Endothelial cell of hepatic sinusoid (primary cell): ENCODE data around the gene BASP1.

Experiments used
- in situ Hi-C: cut with HindIII; loops from 2 replicates; pipeline ENCODE4 v1.10.0; 2017; ENCODE audit warnings: low sequenced_read_pairs

BASP1 gene

DNA sequence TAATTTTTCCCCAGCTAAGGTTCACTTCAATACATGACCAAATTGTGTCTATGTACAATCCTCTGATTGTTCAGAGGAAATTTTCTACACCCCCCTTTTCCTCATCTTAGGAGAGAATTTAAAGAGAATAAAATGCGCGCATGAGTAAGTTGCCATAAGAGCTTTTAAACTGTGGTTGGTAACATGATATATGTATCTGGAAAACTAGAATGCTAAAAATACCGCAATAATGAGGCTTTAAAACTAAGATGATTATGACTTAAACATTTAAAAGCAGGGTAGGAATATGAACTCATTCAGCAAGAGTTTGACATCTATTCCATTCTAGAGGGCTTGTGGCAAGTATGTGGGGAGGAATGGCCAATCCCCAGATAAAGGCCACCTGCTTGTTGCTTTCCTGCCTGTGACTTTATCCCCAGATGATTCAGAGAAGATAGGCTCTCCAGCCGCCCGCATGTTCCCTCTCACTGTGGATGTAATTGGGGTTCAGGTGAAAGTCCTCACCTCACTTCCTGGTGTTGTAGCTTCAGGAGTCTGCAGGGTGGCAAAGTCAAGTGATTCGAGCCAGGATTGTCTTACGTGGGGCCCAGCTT is 26.5 kb upstream of the BASP1 start:
- in situ Hi-C loops: loop anchor here (5.0 to 10.0 kb wide), 3 partner anchors 99 to 516 kb away; no protein-coding TSS in a partner anchor

DNA sequence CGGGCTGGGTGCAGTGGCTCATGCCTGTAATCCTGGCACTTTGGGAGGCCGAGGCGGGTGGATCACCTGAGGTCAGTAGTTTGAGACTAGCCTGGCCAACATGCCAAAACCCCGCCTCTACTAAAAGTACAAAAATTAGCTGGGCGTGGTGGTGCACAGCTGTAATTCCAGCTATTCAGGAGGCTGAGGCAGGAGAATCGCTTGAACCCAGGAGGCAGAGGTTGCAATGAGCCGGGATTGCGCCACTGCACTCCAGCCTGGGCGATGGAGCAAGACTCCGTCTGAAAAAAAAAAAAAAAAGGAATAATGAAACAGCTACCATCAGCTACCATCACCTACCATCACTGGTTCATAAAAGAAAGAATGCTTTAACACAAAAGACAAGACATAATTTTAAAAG is 25.9 kb upstream of the BASP1 start:
- in situ Hi-C loops: loop anchor here (5.0 to 10.0 kb wide), 3 partner anchors 99 to 517 kb away; no protein-coding TSS in a partner anchor

DNA sequence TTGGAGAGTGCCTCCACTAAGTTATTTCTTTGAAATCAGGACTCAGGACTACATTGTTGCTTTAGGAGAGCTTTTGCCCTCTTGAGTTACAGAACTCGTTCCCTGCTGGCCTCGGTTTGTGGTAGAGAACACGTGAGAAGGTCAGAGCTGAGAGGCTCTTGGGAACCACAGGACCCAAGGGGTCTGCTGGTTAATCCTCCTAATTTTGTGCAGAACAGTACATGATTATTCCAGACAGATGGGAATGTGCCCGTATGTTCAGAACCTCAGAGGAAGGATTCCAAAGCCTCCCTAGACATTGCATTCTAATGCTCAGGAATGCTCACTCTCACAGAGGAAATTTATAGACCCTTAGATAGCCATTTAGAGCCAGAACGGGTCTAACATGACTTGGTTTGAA is 25.2 kb upstream of the BASP1 start:
- in situ Hi-C loops: loop anchor here (5.0 to 10.0 kb wide), 3 partner anchors 100 to 517 kb away; no protein-coding TSS in a partner anchor

DNA sequence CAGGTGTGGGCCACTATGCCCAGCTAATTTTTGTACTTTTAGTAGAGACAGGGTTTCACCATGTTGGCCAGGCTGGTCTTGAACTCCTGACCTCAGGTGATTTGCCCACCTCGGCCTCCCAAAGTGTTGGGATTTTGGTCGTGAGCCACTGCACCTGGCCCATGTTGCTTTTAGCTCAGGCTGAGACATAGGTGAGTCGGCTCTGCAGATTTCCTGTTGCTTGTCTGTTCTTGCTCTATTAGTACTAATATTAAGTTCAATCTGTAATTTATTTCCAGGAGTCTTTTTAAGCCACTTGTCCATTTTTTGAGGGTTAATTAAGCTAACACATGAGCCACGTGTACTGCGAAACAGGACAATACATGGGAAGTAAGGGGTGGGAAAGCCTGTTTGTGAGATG is 21.4 kb upstream of the BASP1 start:
- in situ Hi-C loops: loop anchor here (10.0 kb wide), 1 partner anchor 521 kb away; no protein-coding TSS in a partner anchor

GRCh38 chr5:17196697-17197096 is 20.7 kb upstream of the BASP1 start:
- in situ Hi-C loops: loop anchor here (10.0 kb wide), 1 partner anchor 522 kb away; no protein-coding TSS in a partner anchor

DNA sequence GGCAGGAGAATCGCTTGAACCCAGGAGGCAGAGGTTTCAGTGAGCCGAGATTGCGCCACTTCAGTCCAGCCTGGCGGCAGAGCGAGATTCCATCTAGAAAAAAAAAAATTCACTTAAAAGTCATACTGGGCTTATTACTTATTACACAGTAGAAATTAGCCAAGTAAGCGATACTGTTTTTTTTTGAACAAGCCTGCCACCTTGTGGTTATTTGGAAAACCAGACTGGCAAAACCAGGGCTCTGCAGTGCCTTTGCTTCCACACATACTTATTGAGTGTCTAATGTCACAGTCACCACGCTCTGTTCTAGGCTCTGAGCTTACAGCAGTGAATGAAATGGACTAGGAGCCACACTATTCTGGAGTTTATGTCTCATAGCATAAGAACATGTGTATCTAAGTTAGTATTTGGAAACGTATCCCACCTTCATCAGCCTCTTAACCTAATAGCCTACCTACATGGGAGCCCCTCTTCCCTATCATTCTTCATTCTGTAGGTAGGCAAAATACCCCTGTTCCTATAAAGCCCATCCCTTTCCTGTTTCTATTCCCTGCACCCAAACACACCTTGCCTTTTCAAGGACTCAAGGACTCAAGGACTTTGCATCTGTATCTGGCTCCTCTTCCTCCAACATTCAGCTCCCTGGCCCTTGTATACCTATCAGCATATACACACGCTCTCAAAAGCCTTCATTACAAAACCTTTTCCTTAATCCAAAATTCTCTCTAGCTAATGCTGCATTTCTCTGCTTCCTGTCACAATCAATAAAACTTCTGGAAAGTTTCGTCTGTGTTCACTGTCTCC is 13.9 kb upstream of the BASP1 start:
- in situ Hi-C loops: loop anchor here (25.0 kb wide), 1 partner anchor 1084 kb away; no protein-coding TSS in a partner anchor

DNA sequence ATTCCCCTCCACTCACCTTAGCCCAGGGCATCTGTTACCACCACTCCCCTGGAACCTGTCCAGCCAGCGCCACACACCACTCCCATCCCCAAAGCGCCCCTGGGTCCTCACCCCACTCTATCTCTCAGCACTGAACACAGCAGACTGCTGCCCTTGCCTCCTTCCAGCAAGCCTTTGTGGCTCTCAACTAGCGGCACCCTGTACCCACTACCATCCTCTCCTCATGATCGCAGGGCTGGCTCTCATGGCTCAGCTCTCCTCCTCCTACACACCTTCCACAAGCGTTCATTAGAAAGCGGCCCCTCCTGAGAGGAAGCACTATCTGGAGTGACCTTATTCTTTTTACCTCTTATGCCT is 13.3 kb upstream of the BASP1 start:
- in situ Hi-C loops: loop anchor here (25.0 kb wide), 1 partner anchor 1083 kb away; no protein-coding TSS in a partner anchor

- in situ Hi-C loops: loop anchor here (25.0 kb wide), 1 partner anchor 1081 kb away; no protein-coding TSS in a partner anchor
Measured at GRCh38 chr5:17206021-17206420, 11.4 kb upstream of the BASP1 start.

DNA sequence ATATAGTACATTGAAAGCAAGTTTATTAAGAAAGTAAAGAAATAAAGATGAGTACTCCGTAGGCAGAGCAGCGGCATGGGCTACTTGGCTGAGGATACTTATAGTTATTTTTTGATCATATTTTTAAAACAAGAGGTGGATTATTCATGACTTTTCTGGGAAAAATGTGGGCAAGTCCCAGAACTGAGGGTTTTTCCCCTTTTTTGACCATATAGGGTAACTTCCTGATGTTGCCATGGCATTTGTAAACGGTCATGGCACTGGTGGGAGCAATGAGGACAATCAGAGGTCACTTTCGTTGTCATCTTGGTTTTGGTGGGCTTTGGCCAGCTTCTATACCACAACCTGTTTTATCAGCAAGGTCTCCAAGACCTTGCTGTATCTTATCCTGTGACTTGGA is 5.2 kb upstream of the BASP1 start:
- in situ Hi-C loops: loop anchor here (25.0 kb wide), 1 partner anchor 1075 kb away; no protein-coding TSS in a partner anchor

DNA sequence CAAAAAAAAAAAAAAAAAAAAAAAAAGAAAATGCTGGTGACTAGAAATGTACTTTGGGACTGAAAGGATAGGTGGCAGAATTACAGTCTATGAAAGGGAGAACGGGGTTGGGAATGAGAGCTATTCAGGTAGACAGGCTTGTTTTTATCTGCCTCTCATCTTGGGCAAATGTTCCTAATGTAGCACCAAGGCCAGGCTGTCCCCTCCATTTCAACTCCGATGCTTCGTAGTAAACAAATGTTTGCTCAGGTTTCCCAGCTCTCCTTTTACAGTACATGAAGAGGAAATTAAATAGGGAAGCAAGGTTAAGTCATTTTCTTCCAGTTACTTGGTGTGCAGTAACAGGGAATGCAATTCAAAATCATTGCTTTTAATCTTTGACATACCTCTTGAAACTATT is 4.4 kb upstream of the BASP1 start:
- in situ Hi-C loops: loop anchor here (25.0 kb wide), 1 partner anchor 1074 kb away; no protein-coding TSS in a partner anchor

DNA sequence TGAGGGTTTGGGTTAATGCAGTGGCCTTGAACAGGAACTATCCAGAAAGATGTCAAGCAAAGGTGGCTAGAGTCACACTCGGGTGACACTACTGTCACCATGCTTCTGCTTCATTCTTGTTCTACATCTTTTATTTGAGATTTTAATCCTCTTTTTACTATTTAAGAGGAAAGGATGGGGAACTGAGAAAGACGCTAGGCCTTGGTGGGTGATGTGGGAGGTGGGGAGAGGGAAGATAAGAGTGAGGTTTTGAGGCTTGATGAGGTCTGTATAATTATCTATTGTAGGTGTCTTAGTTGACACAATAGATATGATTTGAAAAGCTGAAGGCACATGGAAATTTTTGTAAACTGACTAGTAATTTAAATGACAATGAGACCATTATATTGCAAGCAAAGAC is 3.5 kb upstream of the BASP1 start:
- in situ Hi-C loops: loop anchor here (25.0 kb wide), 1 partner anchor 1073 kb away; no protein-coding TSS in a partner anchor

GRCh38 chr5:17214893-17215292 is 2.5 kb upstream of the BASP1 start:
- in situ Hi-C loops: loop anchor here (25.0 kb wide), 1 partner anchor 1072 kb away; no protein-coding TSS in a partner anchor

- in situ Hi-C loops: loop anchor here (25.0 kb wide), 1 partner anchor 1072 kb away; no protein-coding TSS in a partner anchor
Measured at GRCh38 chr5:17215361-17215760, 2.1 kb upstream of the BASP1 start.

- in situ Hi-C loops: loop anchor here (25.0 kb wide), 1 partner anchor 1071 kb away; no protein-coding TSS in a partner anchor
Measured at GRCh38 chr5:17216176-17216973, 1.1 kb upstream of the BASP1 start.

DNA sequence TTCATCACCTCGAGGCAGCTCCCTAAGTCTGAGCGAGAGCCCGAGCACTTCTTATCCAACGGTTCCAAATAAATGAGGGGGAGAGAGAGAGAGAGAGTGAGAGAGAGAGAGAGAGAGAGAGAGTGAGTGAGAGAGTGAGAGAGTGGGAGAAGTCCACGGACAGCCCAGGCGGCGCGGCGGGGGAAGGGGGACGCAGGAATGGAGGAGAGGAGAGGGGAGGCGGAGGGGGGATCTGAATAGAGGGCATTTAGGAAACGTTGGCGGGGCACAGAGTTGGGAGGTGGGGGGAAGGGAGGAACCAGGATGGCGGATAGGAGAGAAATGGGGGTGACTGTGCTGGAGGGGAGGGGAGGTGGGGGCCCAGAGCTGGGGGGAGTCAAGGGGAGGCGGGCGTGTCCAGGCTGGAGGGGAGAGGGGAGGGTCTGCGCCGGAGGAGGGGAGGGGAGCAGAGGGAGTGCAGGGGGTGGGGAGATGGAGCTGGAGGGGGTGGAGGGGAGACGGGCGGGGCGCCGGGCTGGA is 398 bp upstream of the BASP1 start:
- in situ Hi-C loops: loop anchor here (25.0 kb wide), 1 partner anchor 1070 kb away; no protein-coding TSS in a partner anchor

DNA sequence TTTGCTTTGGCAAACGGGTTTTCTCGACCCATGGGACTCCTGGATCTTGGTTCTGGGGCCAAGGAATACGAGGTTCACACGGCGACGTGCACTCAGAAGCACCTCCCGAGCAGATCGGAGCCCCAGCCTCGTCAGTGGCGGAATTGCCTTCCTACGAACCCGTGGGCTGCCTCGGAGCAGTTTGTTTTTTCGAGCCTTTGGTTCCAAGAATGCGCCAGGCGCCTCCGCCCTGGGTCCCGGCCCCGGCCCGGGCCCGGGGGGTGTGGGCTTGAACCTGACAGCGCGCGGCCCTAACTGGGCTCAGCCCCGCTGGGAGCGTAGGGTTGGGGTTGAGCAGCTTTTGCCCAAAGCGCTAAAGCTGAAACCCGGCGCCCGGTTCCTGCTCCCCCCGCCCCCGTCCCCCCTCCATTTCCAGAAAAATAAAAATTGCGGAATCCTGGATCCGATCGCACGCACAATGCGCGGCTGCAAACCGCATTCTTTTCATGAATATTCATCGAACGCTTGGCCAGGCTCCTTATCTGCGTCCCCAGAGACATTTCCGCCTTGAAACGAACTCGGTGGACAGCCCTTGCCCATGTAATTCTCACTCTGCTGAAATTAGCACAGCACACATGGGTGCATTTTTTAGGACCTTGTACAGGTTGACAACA is 1.0 kb downstream of the BASP1 start:
- in situ Hi-C loops: loop anchor here (25.0 kb wide), 1 partner anchor 1069 kb away; no protein-coding TSS in a partner anchor

GRCh38 chr5:17219006-17219422 is 1.6 kb downstream of the BASP1 start:
- in situ Hi-C loops: loop anchor here (25.0 kb wide), 1 partner anchor 1068 kb away; no protein-coding TSS in a partner anchor

GRCh38 chr5:17219469-17219868 is 2.0 kb downstream of the BASP1 start:
- in situ Hi-C loops: loop anchor here (25.0 kb wide), 1 partner anchor 1068 kb away; no protein-coding TSS in a partner anchor

DNA sequence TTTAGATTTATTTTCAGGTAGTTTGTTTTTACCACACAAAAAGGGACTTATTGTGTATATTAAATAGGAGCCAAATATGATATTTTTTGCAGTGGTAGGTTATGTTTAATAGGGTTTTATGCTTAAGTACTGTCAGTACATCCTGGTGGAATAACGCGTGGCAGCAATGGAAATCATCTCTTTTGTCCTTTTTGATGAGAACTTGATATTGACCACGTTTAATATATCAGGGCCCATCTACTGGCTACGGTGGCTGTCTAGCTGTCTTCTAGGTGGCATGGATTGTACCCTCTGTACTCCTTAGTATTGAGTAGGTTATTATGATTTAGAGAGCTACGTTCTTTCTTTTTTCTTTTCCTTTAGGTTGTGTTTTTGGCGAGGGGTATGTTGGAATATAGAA is 2.6 kb downstream of the BASP1 start:
- in situ Hi-C loops: loop anchor here (25.0 kb wide), 1 partner anchor 1067 kb away; no protein-coding TSS in a partner anchor
